Thyroid gland (tissue), 4 donors: ENCODE results near the gene PLCD3.

Experiments
- CTCF ChIP-seq, 6 experiments: fragments of 200-600 bp in 3 of 6; fragments of 450-650 bp in 3 of 6; sonication (generic) in 3 of 6; IDR thresholded peaks; one replicate each; pipeline ENCODE4 v1.5.1; 2016 to 2019; ENCODE audit warnings: antibody characterized with exemption in 6 of 6, mild to moderate bottlenecking in 2 of 6, inconsistent platforms in 1 of 6, moderate library complexity in 1 of 6
- POLR2A ChIP-seq, 2 donors: fragments of 450-650 bp; IDR thresholded peaks; one replicate each; pipeline ENCODE4 v1.6.1; 2017; ENCODE audit warnings: antibody characterized with exemption in 2 of 2, mild to moderate bottlenecking in 2 of 2, moderate library complexity in 1 of 2

GRCh38 chr17:45096926-45097325 is 35.4 kb downstream of the PLCD3 start:
- TF ChIP-seq CTCF (IDR thresholded peaks at IDR 0.05): no peak
- TF ChIP-seq POLR2A (IDR thresholded peaks at IDR 0.05): no peak
